HG03520 (cell line): ENCODE data around the gene C9orf57.
"Not testable (repeated sequence)": the region's sequence is repeated elsewhere in the genome, so short reads cannot be mapped to it uniquely, and the experiment has no call there.

ENCODE experiments used
- ATAC-seq: cut with Tn5 transposase; IDR thresholded peaks from one replicate; pipeline ENCODE4 v1.9.1; 2021; ENCODE audit warnings: mild to moderate bottlenecking, moderate library complexity; ENCODE audit not compliant: unreplicated experiment

The C9orf57 gene

GRCh38 chr9:72025906-72026305 lies 34.5 kb downstream of the C9orf57 start:
- ATAC-seq = no peak

GRCh38 chr9:72023596-72023995 lies 36.8 kb downstream of the C9orf57 start:
- ATAC-seq = no peak

- no peak for ATAC-seq
These were observed 37.6 kb downstream of the C9orf57 start for GRCh38 chr9:72022841-72023240.

GRCh38 chr9:72013292-72013760 lies 47.1 kb downstream of the C9orf57 start:
- ATAC-seq = no peak

GRCh38 chr9:72012646-72013045 lies 47.8 kb downstream of the C9orf57 start:
- no peak for ATAC-seq

- not testable (repeated sequence) for ATAC-seq
These were observed 52.7 kb downstream of the C9orf57 start for GRCh38 chr9:72007726-72008125.

- ATAC-seq = no peak
These were observed 53.9 kb downstream of the C9orf57 start for GRCh38 chr9:72006501-72006900.

GRCh38 chr9:72005451-72005850 lies 55.0 kb downstream of the C9orf57 start:
- ATAC-seq = no peak
